Epithelial cell of esophagus (primary cell): Measurements from ENCODE around the gene RAB30.
"Not testable (repeated sequence)": the region's sequence is repeated elsewhere in the genome, so short reads cannot be mapped to it uniquely, and the experiment has no call there.

ENCODE experiments used
- DNase-seq: peaks from one replicate; pipeline ENCODE4 v3.0.0; 2010; ENCODE audit warnings: low read depth
- H3K4me3 ChIP-seq: 2 replicates; pipeline ENCODE4 v1.5.1; 2011; ENCODE audit warnings: mild to moderate bottlenecking, low read length, control low read depth
- CTCF ChIP-seq: IDR thresholded peaks from 2 replicates; pipeline ENCODE4 v1.5.1; 2011; ENCODE audit warnings: low read depth, mild to moderate bottlenecking, low read length, control low read depth, inconsistent platforms; ENCODE audit not compliant: insufficient read depth; ENCODE audit errors: missing control alignments

Gene RAB30

GRCh38 chr11:83011333-83012167, 60.1 kb downstream of the RAB30 start:
- DNase-seq, result no peak
- H3K4me3 ChIP-seq, result no peak overlapping the region
- TF ChIP-seq CTCF, result no peak

GRCh38 chr11:83009999-83010398, 61.7 kb downstream of the RAB30 start:
- no peak overlapping the region for H3K4me3 ChIP-seq
- DNase-seq, result no peak
- TF ChIP-seq CTCF, result no peak

- not testable (repeated sequence) for DNase-seq, H3K4me3 ChIP-seq
Observed at GRCh38 chr11:83009136-83009535, 62.6 kb downstream of the RAB30 start.

- no peak overlapping the region for H3K4me3 ChIP-seq
- peak; percentile 56 for DNase-seq
- no peak for TF ChIP-seq CTCF
Observed at GRCh38 chr11:83008581-83008923, 63.1 kb downstream of the RAB30 start.

GRCh38 chr11:83007909-83008580, 63.7 kb downstream of the RAB30 start:
- DNase-seq, result no peak
- TF ChIP-seq CTCF, result no peak
- no peak overlapping the region for H3K4me3 ChIP-seq

- no peak overlapping the region for H3K4me3 ChIP-seq
- no peak for DNase-seq
- no peak for TF ChIP-seq CTCF
Observed at GRCh38 chr11:83007477-83007876, 64.2 kb downstream of the RAB30 start.

GRCh38 chr11:83006877-83007330, 64.8 kb downstream of the RAB30 start:
- no peak for DNase-seq
- no peak for TF ChIP-seq CTCF
- H3K4me3 ChIP-seq, result no peak overlapping the region
